ENCODE data around the gene CELF4.

Gene CELF4

GRCh38 chr18:37509600-37509999, 56.0 kb downstream of the CELF4 start:
- Histone ChIP-seq H3K27me3 (ENCODE audit: low read length) (no peaks in the 10 kb centered on the region; the same call in 1 of the 2 replicates), H3K79me2 (ENCODE audit: insufficient read depth, low read length) (no peaks in the 10 kb centered on the region), H3K36me3 (ENCODE audit: low read length) (no peaks in the 10 kb centered on the region), H2AFZ (ENCODE audit: low read depth, low read length, severe bottlenecking) (no peak overlapping the region), H3K9ac (ENCODE audit: low read length) (no peak overlapping the region), H3K9me2 (replicated peaks; ENCODE audit: insufficient read depth, low read length) (no peaks in the 10 kb centered on the region), H3F3A (ENCODE audit: insufficient read depth) (no peaks in the 10 kb centered on the region), H4K20me1 (ENCODE audit: low read depth, low read length) (no peaks in the 10 kb centered on the region), H3K9me3 (ENCODE audit: insufficient read depth, low read length) (no peaks in the 10 kb centered on the region), H3K4me3 (ENCODE audit: insufficient read depth, low read length, poor library complexity, severe bottlenecking) (no peak overlapping the region), H3K4me2 (ENCODE audit: low read depth, low read length, poor library complexity, severe bottlenecking) (no peak overlapping the region), H3K27ac (ENCODE audit: low read depth, low read length) (no peak overlapping the region)
- TF ChIP-seq CTCF (IDR thresholded peaks at IDR 0.05; ENCODE audit: insufficient read depth, low read length, poor library complexity, severe bottlenecking): no peak
- TF ChIP-seq EZH2phosphoT487 (conservative IDR thresholded peaks at IDR 0.05; ENCODE audit: low read length): no peak

GRCh38 chr18:37508207-37508606, 57.4 kb downstream of the CELF4 start:
- H3F3A ChIP-seq (ENCODE audit: insufficient read depth): no peaks in the 10 kb centered on the region
- H3K9me3 ChIP-seq (ENCODE audit: insufficient read depth, low read length): no peaks in the 10 kb centered on the region
- H4K20me1 ChIP-seq (ENCODE audit: low read depth, low read length): no peaks in the 10 kb centered on the region
- no peaks in the 10 kb centered on the region for H3K9me2 ChIP-seq (replicated peaks; ENCODE audit: insufficient read depth, low read length)
- no peaks in the 10 kb centered on the region for H3K27me3 ChIP-seq (ENCODE audit: low read length)
- H2AFZ ChIP-seq (ENCODE audit: low read depth, low read length, severe bottlenecking): no peak overlapping the region
- no peak overlapping the region for H3K4me2 ChIP-seq (ENCODE audit: low read depth, low read length, poor library complexity, severe bottlenecking)
- TF ChIP-seq CTCF (IDR thresholded peaks at IDR 0.05; ENCODE audit: insufficient read depth, low read length, poor library complexity, severe bottlenecking): no peak
- no peak for TF ChIP-seq EZH2phosphoT487 (conservative IDR thresholded peaks at IDR 0.05; ENCODE audit: low read length)
- no peak overlapping the region for H3K4me3 ChIP-seq (ENCODE audit: insufficient read depth, low read length, poor library complexity, severe bottlenecking)
- no peaks in the 10 kb centered on the region for H3K36me3 ChIP-seq (ENCODE audit: low read length)
- no peak overlapping the region for H3K9ac ChIP-seq (ENCODE audit: low read length)
- H3K27ac ChIP-seq (ENCODE audit: low read depth, low read length): no peak overlapping the region
- no peaks in the 10 kb centered on the region for H3K79me2 ChIP-seq (ENCODE audit: insufficient read depth, low read length)

DNA sequence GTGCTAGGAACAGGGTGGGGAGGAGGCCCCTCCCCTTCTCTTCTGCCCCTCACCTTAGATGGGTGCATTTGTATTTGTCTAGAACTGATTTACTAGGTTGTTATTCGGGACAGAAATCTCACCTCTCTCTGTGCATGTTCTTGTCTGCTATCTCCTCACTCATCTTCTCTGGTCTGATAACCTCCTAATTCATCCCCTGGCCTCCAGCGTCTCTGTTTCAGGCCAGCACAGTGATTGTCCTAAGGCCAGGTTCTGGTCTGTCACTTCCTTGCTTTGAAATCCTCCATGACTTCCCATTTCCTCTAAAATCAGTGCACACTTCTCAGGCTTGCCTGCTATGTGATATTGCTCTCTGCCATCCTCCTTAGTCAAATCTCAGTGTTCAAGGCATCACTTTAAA, 58.4 kb downstream of the CELF4 start:
- no peaks in the 10 kb centered on the region for H3F3A ChIP-seq (ENCODE audit: insufficient read depth)
- H4K20me1 ChIP-seq (ENCODE audit: low read depth, low read length): no peaks in the 10 kb centered on the region
- H3K4me2 ChIP-seq (ENCODE audit: low read depth, low read length, poor library complexity, severe bottlenecking): no peak overlapping the region
- H3K9me3 ChIP-seq (ENCODE audit: insufficient read depth, low read length): no peaks in the 10 kb centered on the region
- H2AFZ ChIP-seq (ENCODE audit: low read depth, low read length, severe bottlenecking): no peak overlapping the region
- no peaks in the 10 kb centered on the region for H3K9me2 ChIP-seq (replicated peaks; ENCODE audit: insufficient read depth, low read length)
- no peak overlapping the region for H3K9ac ChIP-seq (ENCODE audit: low read length)
- no peaks in the 10 kb centered on the region for H3K36me3 ChIP-seq (ENCODE audit: low read length)
- H3K79me2 ChIP-seq (ENCODE audit: insufficient read depth, low read length): no peaks in the 10 kb centered on the region
- no peaks in the 10 kb centered on the region for H3K27me3 ChIP-seq (ENCODE audit: low read length)
- H3K27ac ChIP-seq (ENCODE audit: low read depth, low read length): no peak overlapping the region
- TF ChIP-seq EZH2phosphoT487 (conservative IDR thresholded peaks at IDR 0.05; ENCODE audit: low read length) (no peak), CTCF (IDR thresholded peaks at IDR 0.05; ENCODE audit: insufficient read depth, low read length, poor library complexity, severe bottlenecking) (no peak)
- no peak overlapping the region for H3K4me3 ChIP-seq (ENCODE audit: insufficient read depth, low read length, poor library complexity, severe bottlenecking)
